Measurements from ENCODE around the gene RAC3.

GRCh38 chr17:82060614-82061013, 29.1 kb downstream of the RAC3 start:
- no peak for TF ChIP-seq POLR2AphosphoS5 (IDR thresholded peaks at IDR 0.05)
- no peak for TF ChIP-seq EP300 (IDR thresholded peaks at IDR 0.05)

Data from esophagus muscularis mucosa (tissue), 3 donors.